Spinal cord (tissue), 10 donors: ENCODE data around the gene NUP85. TPM values are rescaled to one million over a fixed set of nuclear protein-coding genes. Genes with fewer than 3 reads are reported as not detected.
"Not testable (repeated sequence)": the region's sequence is repeated elsewhere in the genome, so short reads cannot be mapped to it uniquely, and the experiment has no call there.

Source experiments
- DNase-seq, 6 donors: peaks; one replicate each; pipeline versions ENCODE4 v3.0.0 to v3.0.0-alpha.2; 2013 to 2015; ENCODE audit warnings: low spot score in 6 of 6, low read depth in 4 of 6
- H3K27ac ChIP-seq: one replicate; pipeline ENCODE4 v1.5.1; 2013; ENCODE audit warnings: low read depth, low read length, control low read depth
- H3K27me3 ChIP-seq: one replicate; pipeline ENCODE4 v1.6.1; 2013; ENCODE audit warnings: low read length; ENCODE audit not compliant: control insufficient read depth, insufficient read depth
- H3K36me3 ChIP-seq: one replicate; pipeline ENCODE4 v1.6.1; 2013; ENCODE audit warnings: low read length; ENCODE audit not compliant: control insufficient read depth, insufficient read depth
- H3K4me1 ChIP-seq: one replicate; pipeline ENCODE4 v1.6.1; 2013; ENCODE audit warnings: low read length; ENCODE audit not compliant: control insufficient read depth, insufficient read depth
- H3K4me3 ChIP-seq: one replicate; pipeline ENCODE4 v1.5.1; 2013; ENCODE audit warnings: low read depth, low read length, control low read depth
- H3K9me3 ChIP-seq: one replicate; pipeline ENCODE4 v1.6.1; 2013; ENCODE audit warnings: low read length; ENCODE audit not compliant: control insufficient read depth, insufficient read depth
- WGBS: methylation state at CpG from one replicate; pipeline ENCODE4 v1.1.5; 2013; ENCODE audit warnings: missing lambda C conversion rate; ENCODE audit not compliant: insufficient coverage; 5-methylcytosine and 5-hydroxymethylcytosine counted together
- long read RNA-seq, 4 donors: transcript quantifications; one replicate each; lab custom pipeline, GENCODE V29; 2026
- polyA plus RNA-seq, 2 donors: library from polyadenylated mRNA; unstranded; fragments of 120-200 nt; gene quantifications; one replicate each; pipeline ENCODE4 v1.2.1, GENCODE V29; 2013; ENCODE audit not compliant: insufficient read length in 2 of 2
- total RNA-seq, 2 donors: library from RNA; depleted of rRNA in 1 of 2; stranded (reverse); fragments of 120-200 nt in 1 of 2; fragments of >200 nt in 1 of 2; gene quantifications; one replicate each; pipeline versions ENCODE4 v1.2.3 to v1.2.4, GENCODE V29; 2013 to 2014
- donor health status: healthy.

NUP85 gene, protein sequence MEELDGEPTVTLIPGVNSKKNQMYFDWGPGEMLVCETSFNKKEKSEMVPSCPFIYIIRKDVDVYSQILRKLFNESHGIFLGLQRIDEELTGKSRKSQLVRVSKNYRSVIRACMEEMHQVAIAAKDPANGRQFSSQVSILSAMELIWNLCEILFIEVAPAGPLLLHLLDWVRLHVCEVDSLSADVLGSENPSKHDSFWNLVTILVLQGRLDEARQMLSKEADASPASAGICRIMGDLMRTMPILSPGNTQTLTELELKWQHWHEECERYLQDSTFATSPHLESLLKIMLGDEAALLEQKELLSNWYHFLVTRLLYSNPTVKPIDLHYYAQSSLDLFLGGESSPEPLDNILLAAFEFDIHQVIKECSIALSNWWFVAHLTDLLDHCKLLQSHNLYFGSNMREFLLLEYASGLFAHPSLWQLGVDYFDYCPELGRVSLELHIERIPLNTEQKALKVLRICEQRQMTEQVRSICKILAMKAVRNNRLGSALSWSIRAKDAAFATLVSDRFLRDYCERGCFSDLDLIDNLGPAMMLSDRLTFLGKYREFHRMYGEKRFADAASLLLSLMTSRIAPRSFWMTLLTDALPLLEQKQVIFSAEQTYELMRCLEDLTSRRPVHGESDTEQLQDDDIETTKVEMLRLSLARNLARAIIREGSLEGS
- total RNA-seq (10 to 100 TPM; 29.8 to 40.3 TPM), polyA plus RNA-seq (10 to 100 TPM; 44.9 to 63.0 TPM)
- long read RNA-seq, donor 1, transcript NUP85-201 (19 exons, 2,121 nt): major isoform, 5 of 25 reads
- long read RNA-seq, donor 1, partial matches to known transcripts: 20 of 25 reads
- long read RNA-seq, donor 1, other reads (novel, unspliced or antisense): 0 of 25 reads
- long read RNA-seq, donor 2: 0 reads
- long read RNA-seq, donor 3, partial matches to known transcripts: 6 of 11 reads
- long read RNA-seq, donor 3, other reads (novel, unspliced or antisense): 0 of 11 reads
- long read RNA-seq, donor 4, transcript NUP85-201 (19 exons, 2,121 nt): major isoform, 7 of 58 reads
- long read RNA-seq, donor 4, partial matches to known transcripts: 44 of 58 reads
- long read RNA-seq, donor 4, other reads (novel, unspliced or antisense): 0 of 58 reads

DNA sequence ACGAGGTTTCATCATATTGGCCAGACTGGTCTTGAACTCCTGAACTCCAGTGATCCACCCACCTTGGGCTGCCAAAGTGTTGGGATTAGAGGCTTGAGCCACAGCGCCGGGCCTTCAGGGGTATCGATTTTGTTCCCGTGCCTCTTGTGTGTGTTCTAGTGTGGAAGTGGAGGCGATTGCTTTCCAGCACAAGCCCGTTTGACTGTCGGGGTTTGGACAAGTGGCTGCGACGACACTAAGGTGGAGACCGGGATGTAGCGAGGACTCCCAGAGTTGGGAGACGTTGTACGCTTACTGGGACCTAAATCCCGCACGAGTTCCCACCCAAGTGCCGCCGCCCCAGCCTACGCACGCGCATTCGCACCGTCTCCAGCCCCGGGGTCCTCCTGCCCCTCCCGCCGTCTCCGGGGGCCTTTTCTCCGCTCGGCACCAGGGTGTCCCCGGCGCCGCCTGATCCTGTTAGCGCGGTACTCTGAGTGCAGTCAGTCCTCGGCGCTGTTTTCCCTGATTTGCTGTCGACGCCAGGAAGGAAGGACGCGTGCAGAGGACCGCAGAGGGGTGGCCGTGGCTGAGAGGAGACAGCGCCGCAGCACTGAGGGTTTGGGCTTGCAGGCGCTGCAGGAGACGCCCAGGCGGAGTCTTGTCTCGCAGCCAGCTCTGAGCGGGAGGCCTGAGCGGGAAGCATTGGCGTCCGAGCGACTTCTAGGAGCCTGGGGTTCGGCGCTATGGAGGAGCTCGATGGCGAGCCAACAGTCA is at the start of gene NUP85:
NUP85 (plus strand) TSS at position 643 of the 756 bp plus-strand sequence; CDS start at position 726, 83 bp downstream.
- Histone ChIP-seq H3K4me1 (peaks cover 15% of the 10 kb centered on the region), H3K27ac (peak within 1 kb of the TSS; percentile 99), H3K4me3 (peak within 1 kb of the TSS; percentile 83), H3K9me3 (no peaks in the 10 kb centered on the region), H3K36me3 (peaks cover 6% of the 10 kb centered on the region), H3K27me3 (no peaks in the 10 kb centered on the region)
- peak; percentile 85 to 98 (median 88) for DNase-seq
- under 1% methylated on average over 57 of the region's 57 CpGs for WGBS

DNA sequence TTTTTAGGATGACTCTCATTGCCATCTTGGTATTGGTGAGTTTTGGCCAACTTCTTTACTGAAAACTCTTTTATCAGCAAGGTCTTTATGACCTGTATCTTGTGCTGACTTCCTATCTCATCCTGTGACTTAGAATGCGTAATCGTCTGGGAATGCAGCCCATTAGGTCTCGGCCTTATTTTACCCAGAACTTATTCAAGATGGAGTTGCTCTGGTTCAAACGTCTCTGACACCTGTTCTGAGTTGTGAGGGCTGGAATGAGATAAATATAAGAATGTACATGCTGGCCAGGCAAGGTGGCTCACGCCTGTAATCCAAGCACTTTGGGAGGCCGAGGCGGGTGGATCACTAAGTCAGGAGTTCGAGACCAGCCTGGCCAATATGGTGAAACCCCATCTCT is 47.0 kb upstream of the NUP85 start:
- 96% methylated on average over 4 of the region's 8 CpGs for whole genome bisulfite sequencing

DNA sequence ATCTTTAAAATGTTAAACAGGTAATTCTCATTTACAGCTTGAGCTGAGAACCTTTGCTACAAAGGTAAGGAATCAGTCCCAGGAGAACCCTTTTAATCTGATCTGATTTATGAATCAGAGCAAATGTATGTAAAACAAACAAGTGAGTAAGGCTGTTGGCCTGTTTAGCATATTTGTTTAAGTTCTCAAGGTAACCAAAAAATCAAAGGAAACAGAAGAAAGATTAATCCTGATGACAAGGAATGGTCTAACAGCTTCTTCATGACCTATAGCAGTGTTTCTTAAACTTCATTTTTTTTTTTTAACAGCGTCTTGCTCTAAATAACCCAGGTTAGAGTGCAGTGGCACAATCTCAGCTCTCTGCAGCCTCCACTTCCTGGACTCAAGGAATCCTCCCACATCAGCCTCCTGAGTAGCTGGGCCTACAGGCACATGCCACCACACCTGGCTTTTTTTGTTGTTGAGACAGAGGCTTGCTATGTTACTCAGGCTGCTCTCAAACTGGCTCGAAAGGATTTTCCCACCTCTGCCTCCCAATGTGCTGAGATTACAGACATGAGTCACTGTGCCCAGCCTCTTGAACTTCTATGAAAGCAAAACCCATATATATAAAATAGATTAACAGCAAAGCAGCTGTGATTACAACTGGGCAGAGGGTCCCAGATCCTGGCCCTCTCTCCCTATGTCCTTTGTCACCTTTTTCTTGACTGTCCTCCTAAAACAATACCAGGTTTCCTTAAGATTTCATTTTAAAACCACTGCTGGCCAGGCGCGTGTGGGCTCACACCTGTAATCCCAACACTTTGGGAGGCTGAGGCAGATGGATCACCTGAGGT is 46.1 kb upstream of the NUP85 start:
- H3K4me3 ChIP-seq: no peak overlapping the region
- 100% methylated on average over 1 of the region's 4 CpGs for WGBS
- no peak overlapping the region for H3K27ac ChIP-seq
- no peaks in the 10 kb centered on the region for H3K4me1 ChIP-seq
- H3K27me3 ChIP-seq: no peaks in the 10 kb centered on the region
- no peak for DNase-seq
- H3K36me3 ChIP-seq: peaks cover 40% of the 10 kb centered on the region
- H3K9me3 ChIP-seq: no peaks in the 10 kb centered on the region

More for the DNA sequence above, 47.0 kb upstream of the NUP85 start:
- peaks cover 33% of the 10 kb centered on the region for H3K36me3 ChIP-seq
- not testable (repeated sequence) for H3K4me3 ChIP-seq, H3K9me3 ChIP-seq, DNase-seq, H3K27ac ChIP-seq, H3K4me1 ChIP-seq, H3K27me3 ChIP-seq

DNA sequence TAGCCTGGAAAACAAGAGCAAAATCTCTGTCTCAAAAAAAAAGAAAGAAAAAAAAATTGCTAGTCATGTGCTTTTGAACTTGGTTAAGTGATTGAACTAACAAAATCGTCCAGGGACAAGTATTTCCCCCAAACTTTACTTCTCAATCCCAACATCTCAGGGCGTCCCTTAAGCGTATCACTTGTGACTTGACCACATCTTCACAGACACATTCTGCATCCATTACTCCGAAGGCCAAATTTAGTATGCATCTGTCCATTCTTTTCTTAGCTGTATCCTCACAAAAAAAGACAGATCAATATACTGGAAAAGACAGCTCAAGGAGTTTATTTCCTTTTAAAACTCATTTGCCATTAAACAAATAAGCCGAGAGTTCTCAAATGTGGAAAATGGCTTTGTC is 45.3 kb upstream of the NUP85 start:
- no peak overlapping the region for H3K27ac ChIP-seq
- WGBS: 94% methylated on average over 3 of the region's 5 CpGs
- H3K4me1 ChIP-seq: no peaks in the 10 kb centered on the region
- H3K27me3 ChIP-seq: no peaks in the 10 kb centered on the region
- DNase-seq: no peak
- H3K4me3 ChIP-seq: no peak overlapping the region
- peaks cover 48% of the 10 kb centered on the region for H3K36me3 ChIP-seq
- no peaks in the 10 kb centered on the region for H3K9me3 ChIP-seq

DNA sequence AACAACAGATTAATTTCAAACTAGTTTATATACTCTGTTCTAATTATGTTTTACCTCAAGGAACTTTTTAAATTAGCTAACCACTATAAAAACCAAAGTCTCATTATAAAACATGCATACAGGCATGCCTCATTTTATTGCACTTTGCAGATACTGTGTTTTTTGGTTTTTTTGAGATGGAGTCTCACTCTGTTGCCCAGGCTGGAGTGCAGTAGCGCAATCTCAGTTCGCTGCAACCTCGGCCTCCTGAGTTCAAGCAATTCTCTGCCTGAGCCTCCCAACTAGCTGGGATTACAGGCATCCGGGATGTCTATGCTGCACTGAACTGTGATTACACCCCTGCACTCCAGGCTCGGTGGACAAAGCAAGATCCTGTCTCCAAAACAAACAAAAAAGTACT is 42.4 kb upstream of the NUP85 start:
- DNase-seq: no peak
- WGBS: 91% methylated on average over 5 of the region's 5 CpGs
- H3K4me1 ChIP-seq: no peaks in the 10 kb centered on the region
- H3K9me3 ChIP-seq: no peaks in the 10 kb centered on the region
- no peak overlapping the region for H3K4me3 ChIP-seq
- H3K27ac ChIP-seq: no peak overlapping the region
- H3K27me3 ChIP-seq: no peaks in the 10 kb centered on the region
- H3K36me3 ChIP-seq: peaks cover 59% of the 10 kb centered on the region

DNA sequence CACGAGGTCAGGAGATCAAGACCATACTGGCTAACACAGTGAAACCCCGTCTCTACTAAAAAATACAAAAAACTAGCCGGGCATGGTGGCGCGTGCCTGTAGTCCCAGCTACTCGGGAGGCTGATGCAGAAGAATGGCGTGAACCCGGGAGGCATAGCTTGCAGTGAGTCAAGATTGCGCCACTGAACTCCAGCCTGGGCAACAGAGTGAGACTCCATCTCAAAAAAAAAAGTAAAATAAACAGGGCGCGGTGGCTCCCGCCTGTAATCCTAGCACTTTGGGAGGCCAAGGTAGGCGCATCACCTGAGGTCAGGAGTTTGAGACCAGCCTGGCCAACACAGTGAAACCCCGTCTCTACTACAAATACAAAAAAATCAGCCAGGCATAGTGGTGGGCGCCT is 40.9 kb upstream of the NUP85 start:
- not testable (repeated sequence) for DNase-seq, H3K4me3 ChIP-seq, H3K9me3 ChIP-seq, H3K4me1 ChIP-seq, H3K27ac ChIP-seq, H3K27me3 ChIP-seq
- 96% methylated on average over 11 of the region's 15 CpGs for WGBS
- H3K36me3 ChIP-seq: peaks cover 63% of the 10 kb centered on the region

DNA sequence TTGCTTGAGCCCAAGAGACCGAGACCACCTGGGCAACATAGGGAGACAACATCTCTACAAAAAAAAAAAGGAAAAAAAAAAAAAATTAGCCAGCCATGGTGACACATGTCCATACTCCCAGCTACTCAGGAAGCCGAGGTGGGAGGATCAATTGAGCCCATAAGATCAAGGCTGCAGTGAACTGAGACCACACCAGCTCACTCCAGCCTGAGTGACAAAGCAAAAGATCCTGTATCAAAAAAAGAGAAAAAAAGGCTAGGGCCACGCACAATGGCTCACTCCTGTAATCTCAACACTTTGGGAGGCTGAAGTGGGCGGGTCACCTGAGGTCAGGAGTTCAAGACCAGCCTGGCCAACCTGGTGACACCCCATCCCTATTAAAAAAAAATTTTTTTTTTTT is 36.5 kb upstream of the NUP85 start:
- peaks cover 77% of the 10 kb centered on the region for H3K36me3 ChIP-seq

DNA sequence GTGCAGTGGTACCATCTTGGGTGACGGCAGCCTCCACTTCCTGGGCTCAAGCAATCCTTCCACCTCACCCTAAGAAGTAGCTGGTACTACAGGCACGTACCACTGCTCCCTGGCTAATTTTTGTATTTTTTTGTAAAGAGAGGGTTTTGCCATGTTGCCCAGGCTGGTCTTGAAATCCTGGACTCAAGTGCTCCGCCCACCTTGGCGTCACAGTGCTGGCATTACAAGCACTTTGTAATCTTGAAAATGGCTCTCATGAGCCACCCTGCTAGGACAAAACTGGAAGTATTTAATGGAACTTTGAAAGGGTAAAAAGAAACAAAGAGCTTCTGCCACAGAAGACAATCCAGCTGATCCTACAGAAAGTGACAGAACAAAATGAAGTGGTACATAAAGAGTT is 32.0 kb upstream of the NUP85 start:
- Histone ChIP-seq H3K4me1 (no peaks in the 10 kb centered on the region), H3K27ac (no peak overlapping the region), H3K9me3 (no peaks in the 10 kb centered on the region), H3K27me3 (no peaks in the 10 kb centered on the region), H3K36me3 (peaks cover 86% of the 10 kb centered on the region), H3K4me3 (no peak overlapping the region)
- DNase-seq: no peak
- 85% methylated on average over 3 of the region's 4 CpGs for WGBS

More for the DNA sequence above, 36.5 kb upstream of the NUP85 start:
- no peak for DNase-seq
- H3K4me1 ChIP-seq: no peaks in the 10 kb centered on the region
- no peak overlapping the region for H3K4me3 ChIP-seq
- H3K27ac ChIP-seq: no peak overlapping the region
- no peaks in the 10 kb centered on the region for H3K27me3 ChIP-seq
- no peaks in the 10 kb centered on the region for H3K9me3 ChIP-seq
- WGBS: 100% methylated on average over 1 of the region's 4 CpGs
